ENCODE measurements around the gene LRRC10B. TPM values are rescaled to one million over a fixed set of nuclear protein-coding genes. Genes with fewer than 3 reads are reported as not detected.
"Not testable (repeated sequence)": the region's sequence is repeated elsewhere in the genome, so short reads cannot be mapped to it uniquely, and the experiment has no call there.

LRRC10B gene
- 1 to 10 TPM; 1.1 to 2.8 TPM for total RNA-seq
- polyA plus RNA-seq, result under 1 TPM in 1 of 2 donors, not detected in 1; 0.13 TPM
- long read RNA-seq, donor 1, transcript LRRC10B-201 (1 exons, 2,219 nt), result major isoform, 7 of 7 reads
- long read RNA-seq, donor 1, partial matches to known transcripts, result 0 of 7 reads
- long read RNA-seq, donor 1, other reads (novel, unspliced or antisense), result 0 of 7 reads
- long read RNA-seq, donor 2, result 0 reads

DNA sequence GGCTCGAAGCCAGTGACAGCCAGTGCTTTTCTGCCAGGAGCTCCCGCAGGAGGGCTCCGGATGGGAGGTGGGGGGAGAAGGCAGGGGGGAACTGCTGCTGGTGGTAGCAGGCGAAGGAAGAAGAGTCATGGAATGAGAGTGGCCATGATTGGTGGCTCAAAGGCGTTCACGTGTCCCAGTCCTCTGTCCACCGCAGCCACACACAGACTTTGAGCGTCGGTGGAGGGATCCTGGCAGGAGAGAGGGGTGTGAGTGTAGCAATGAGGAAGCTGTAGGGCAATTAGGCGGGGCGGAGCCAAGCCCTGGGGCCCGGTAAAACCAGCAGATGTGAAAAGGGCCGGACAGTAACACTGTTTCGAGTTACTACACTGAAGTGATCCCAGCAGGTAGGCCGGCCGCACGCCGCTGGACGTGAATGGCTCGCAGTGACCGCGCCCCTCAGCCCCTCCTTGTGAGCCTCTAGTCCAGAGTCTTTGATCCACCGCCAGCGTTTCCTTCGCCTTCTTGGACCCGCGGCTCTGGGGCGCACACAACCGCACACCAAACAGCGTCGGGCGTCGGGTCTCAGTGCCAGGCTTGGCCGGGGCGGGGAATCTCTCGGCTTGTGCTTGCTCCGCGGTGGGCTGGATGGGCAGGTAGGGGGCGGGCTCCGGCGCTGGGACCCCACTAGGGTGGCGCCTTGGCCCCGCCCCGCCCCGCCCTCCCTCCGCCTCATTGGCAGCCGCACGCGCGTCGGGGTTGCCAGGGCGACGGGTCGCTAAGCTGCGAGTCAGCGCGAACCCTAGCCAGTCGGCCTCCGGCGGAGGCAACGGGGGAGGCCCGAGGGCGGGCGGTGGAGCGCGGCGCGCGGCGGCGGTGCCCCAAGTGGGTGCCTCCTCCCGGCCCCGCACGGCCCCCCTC lies at the start of gene LRRC10B:
LRRC10B (plus strand) TSS at position 788 of the 900 bp plus-strand sequence. CDS start 250 bp downstream, outside the sequence.
- no peaks in the 10 kb centered on the region for H3K9me3 ChIP-seq (ENCODE audit: control insufficient read depth, low read length)
- H3K4me1 ChIP-seq (ENCODE audit: control insufficient read depth in 1 of 2, insufficient read depth in 2 of 2, low read length in 2 of 2), result no peaks in the 10 kb centered on the region
- ATAC-seq (ENCODE audit: low FRiP score) (no peak), DNase-seq (peak in 1 of 2 donors; percentile 83)
- no peak within 1 kb of the TSS for H3K27ac ChIP-seq (ENCODE audit: low read depth in 1 of 2, low read length in 2 of 2)
- 2 to 3% methylated on average over 52 to 74 of the region's 74 CpGs for WGBS, 2 donors
- no peak within 1 kb of the TSS for H3K4me3 ChIP-seq (ENCODE audit: low read length in 2 of 2)
- intact Hi-C loops (cut with DNase I), result no loop called here
- H3K36me3 ChIP-seq (ENCODE audit: control insufficient read depth in 1 of 2, insufficient read depth in 2 of 2, low read length in 1 of 2), result no peaks in the 10 kb centered on the region
- no peaks in the 10 kb centered on the region for H3K27me3 ChIP-seq (ENCODE audit: control insufficient read depth in 1 of 2, insufficient read depth in 2 of 2, low read length in 1 of 2)

DNA sequence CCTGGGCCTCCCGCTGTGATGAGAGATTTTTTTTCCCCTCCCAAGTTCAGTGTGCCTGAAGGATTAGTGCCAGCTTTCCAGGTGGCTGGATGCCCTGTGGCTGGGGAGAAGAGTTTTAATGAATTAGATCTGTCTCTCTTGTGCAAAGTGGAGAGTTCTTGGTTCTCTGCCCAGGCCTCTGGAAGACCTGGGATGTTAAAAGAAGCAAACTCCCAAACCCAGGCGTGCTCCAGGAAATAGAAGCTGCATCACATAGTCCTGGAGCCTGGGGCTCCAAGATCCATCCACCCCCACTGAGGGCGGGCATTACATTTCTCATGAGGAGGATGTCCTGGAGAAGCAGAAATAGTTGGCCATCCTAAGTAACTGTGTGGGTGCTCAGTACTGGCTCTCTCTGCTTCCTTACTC lies 48.1 kb upstream of the LRRC10B start:
- no peak overlapping the region for H3K4me3 ChIP-seq (ENCODE audit: low read length in 2 of 2)
- no peaks in the 10 kb centered on the region for H3K9me3 ChIP-seq (ENCODE audit: control insufficient read depth, low read length)
- intact Hi-C loops (cut with DNase I), result no loop called here
- H3K4me1 ChIP-seq (ENCODE audit: control insufficient read depth in 1 of 2, insufficient read depth in 2 of 2, low read length in 2 of 2), result no peaks in the 10 kb centered on the region
- ATAC-seq (ENCODE audit: low FRiP score) (no peak), DNase-seq (no peak)
- 72 to 77% methylated on average over 3 of the region's 3 CpGs for WGBS, 2 donors
- peaks cover 0 to 4% of the 10 kb centered on the region in 2 donors for H3K36me3 ChIP-seq (ENCODE audit: control insufficient read depth in 1 of 2, insufficient read depth in 2 of 2, low read length in 1 of 2)
- no peaks in the 10 kb centered on the region for H3K27me3 ChIP-seq (ENCODE audit: control insufficient read depth in 1 of 2, insufficient read depth in 2 of 2, low read length in 1 of 2)
- no peak overlapping the region for H3K27ac ChIP-seq (ENCODE audit: low read depth in 1 of 2, low read length in 2 of 2)

DNA sequence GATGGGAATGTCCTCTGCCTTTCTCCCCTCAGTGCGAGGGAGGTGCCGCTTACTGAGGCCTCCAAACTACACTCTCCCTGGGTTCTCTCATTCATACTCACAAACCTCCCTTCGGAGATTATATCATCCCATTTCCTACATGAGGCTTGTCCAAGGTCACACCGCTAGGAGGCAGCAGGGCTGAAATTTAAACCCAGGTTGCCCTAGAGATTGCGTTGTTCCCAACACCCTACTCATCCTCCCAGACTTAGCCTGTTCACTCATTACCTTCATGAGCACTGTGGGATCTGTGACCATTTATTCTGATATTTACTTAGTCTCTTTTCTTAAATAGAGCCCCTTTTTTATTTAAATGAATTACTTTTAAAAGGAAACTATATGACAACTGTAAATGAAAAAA lies 47.6 kb upstream of the LRRC10B start:
- no peaks in the 10 kb centered on the region for H3K4me1 ChIP-seq (ENCODE audit: control insufficient read depth in 1 of 2, insufficient read depth in 2 of 2, low read length in 2 of 2)
- 88 to 89% methylated on average over 5 of the region's 5 CpGs for WGBS, 2 donors
- ATAC-seq (ENCODE audit: low FRiP score), result no peak
- H3K27ac ChIP-seq (ENCODE audit: low read depth in 1 of 2, low read length in 2 of 2), result no peak overlapping the region
- no peak overlapping the region for H3K4me3 ChIP-seq (ENCODE audit: low read length in 2 of 2)
- H3K36me3 ChIP-seq (ENCODE audit: control insufficient read depth in 1 of 2, insufficient read depth in 2 of 2, low read length in 1 of 2), result peaks cover 0 to 1% of the 10 kb centered on the region in 2 donors
- DNase-seq, result no peak
- intact Hi-C loops (cut with DNase I), result no loop called here
- no peaks in the 10 kb centered on the region for H3K27me3 ChIP-seq (ENCODE audit: control insufficient read depth in 1 of 2, insufficient read depth in 2 of 2, low read length in 1 of 2)
- no peaks in the 10 kb centered on the region for H3K9me3 ChIP-seq (ENCODE audit: control insufficient read depth, low read length)

DNA sequence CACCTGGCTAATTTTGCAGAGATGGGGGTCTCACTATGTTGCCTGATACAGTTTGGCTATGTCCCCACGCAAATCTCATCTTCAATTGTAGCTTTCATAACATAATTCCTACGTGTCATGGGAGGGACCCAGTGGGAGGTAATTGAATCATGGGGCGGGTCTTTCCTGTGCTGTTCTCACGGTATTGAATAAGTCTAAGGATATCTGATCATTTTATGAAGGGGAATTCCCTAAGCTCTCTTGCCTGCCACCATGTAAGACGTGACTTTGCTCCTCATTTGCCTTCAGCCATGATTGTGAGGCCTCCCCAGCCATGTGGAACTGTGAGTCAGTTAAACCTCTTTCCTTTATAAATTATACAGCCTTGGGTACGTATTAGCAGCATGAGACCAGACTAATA lies 40.9 kb upstream of the LRRC10B start:
- H3K27me3 ChIP-seq (ENCODE audit: control insufficient read depth in 1 of 2, insufficient read depth in 2 of 2, low read length in 1 of 2); ATAC-seq (ENCODE audit: low FRiP score); H3K4me1 ChIP-seq (ENCODE audit: control insufficient read depth in 1 of 2, insufficient read depth in 2 of 2, low read length in 2 of 2); H3K4me3 ChIP-seq (ENCODE audit: low read length in 2 of 2); H3K9me3 ChIP-seq (ENCODE audit: control insufficient read depth, low read length); DNase-seq; H3K36me3 ChIP-seq (ENCODE audit: control insufficient read depth in 1 of 2, insufficient read depth in 2 of 2, low read length in 1 of 2); intact Hi-C loops (cut with DNase I); H3K27ac ChIP-seq (ENCODE audit: low read depth in 1 of 2, low read length in 2 of 2): not testable (repeated sequence)
- WGBS, 2 donors, result 89 to 92% methylated on average over 6 of the region's 6 CpGs

DNA sequence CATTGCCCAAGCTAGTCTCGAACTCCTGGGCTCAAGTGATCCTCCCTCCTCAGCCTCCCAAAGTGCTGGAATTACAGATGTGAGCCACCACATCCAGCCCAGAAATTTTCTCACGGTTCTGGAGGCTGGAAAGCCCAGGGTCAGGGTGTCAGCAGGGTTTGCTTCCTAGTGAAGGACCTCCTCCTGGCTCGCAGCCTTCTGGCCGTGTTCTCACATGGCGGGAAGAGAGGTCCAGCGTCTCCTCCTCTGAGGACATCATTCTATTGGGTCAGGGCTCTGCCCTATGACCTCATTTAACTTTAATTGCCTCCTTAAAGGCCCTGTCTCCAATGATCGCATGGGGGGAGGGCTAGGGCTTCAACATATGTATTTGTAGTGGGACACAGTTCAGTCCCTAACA lies 40.5 kb upstream of the LRRC10B start:
- H3K27ac ChIP-seq (ENCODE audit: low read depth in 1 of 2, low read length in 2 of 2), result no peak overlapping the region
- ATAC-seq (ENCODE audit: low FRiP score) (no peak), DNase-seq (no peak)
- H3K36me3 ChIP-seq (ENCODE audit: control insufficient read depth in 1 of 2, insufficient read depth in 2 of 2, low read length in 1 of 2), result peaks cover 0 to 4% of the 10 kb centered on the region in 2 donors
- H3K4me3 ChIP-seq (ENCODE audit: low read length in 2 of 2), result no peak overlapping the region
- H3K27me3 ChIP-seq (ENCODE audit: control insufficient read depth in 1 of 2, insufficient read depth in 2 of 2, low read length in 1 of 2), result no peaks in the 10 kb centered on the region
- 75 to 77% methylated on average over 7 of the region's 7 CpGs for WGBS, 2 donors
- no peaks in the 10 kb centered on the region for H3K9me3 ChIP-seq (ENCODE audit: control insufficient read depth, low read length)
- intact Hi-C loops (cut with DNase I), result no loop called here
- H3K4me1 ChIP-seq (ENCODE audit: control insufficient read depth in 1 of 2, insufficient read depth in 2 of 2, low read length in 2 of 2), result no peaks in the 10 kb centered on the region

DNA sequence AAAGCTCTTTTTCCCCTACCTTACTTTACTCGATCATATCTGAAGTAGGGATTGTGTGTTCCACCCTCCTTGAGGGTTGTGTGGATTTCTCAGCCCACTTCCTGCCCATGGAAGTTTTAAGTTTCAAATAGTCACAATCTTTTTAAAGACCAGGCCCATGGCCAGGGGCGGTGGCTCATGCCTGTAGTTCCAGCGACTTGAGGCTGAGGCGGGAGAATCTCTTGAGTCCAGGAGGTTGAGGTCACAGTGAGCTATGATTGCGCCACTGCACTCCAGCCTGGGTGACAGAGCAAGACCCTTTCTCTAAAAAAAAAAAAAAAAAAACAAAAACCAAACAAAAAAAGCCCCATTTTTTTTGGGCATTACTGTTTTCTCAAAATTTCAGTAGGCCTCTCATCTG lies 36.3 kb upstream of the LRRC10B start:
- Histone ChIP-seq H3K4me1 (ENCODE audit: control insufficient read depth in 1 of 2, insufficient read depth in 2 of 2, low read length in 2 of 2) (no peaks in the 10 kb centered on the region), H3K36me3 (ENCODE audit: control insufficient read depth in 1 of 2, insufficient read depth in 2 of 2, low read length in 1 of 2) (peaks cover 0 to 4% of the 10 kb centered on the region in 2 donors), H3K27me3 (ENCODE audit: control insufficient read depth in 1 of 2, insufficient read depth in 2 of 2, low read length in 1 of 2) (no peaks in the 10 kb centered on the region), H3K4me3 (ENCODE audit: low read length in 2 of 2) (no peak overlapping the region), H3K9me3 (ENCODE audit: control insufficient read depth, low read length) (no peaks in the 10 kb centered on the region), H3K27ac (ENCODE audit: low read depth in 1 of 2, low read length in 2 of 2) (peak overlapping the region in 1 of 2 donors; percentile 79)
- DNase-seq, result peak; percentile 90 to 92
- intact Hi-C loops (cut with DNase I), result no loop called here
- 8 to 10% methylated on average over 5 of the region's 5 CpGs for WGBS, 2 donors
- ATAC-seq (ENCODE audit: low FRiP score), result peak; percentile 84

DNA sequence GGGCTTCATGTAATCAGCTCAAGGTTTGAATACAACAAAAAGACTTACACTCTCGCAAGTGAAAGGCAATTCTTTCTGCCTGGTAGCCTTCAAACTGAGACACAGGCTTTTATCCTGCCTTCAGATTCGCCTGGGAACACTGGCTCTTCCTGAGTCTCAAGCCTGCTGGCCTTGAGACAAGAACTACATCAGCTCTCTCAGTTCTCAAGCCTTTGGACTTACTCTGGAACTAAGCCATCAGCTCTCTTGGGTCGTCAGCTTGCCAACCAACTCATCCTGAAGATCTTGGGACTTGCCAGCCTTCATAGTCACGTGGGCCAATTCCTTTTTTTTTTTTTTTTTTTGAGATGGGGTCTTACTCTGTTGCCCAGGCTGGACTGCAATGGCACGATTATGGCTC lies 35.7 kb upstream of the LRRC10B start:
- 25% methylated on average over 5 of the region's 5 CpGs for WGBS, 2 donors
- ATAC-seq (ENCODE audit: low FRiP score) (peak; percentile 71), DNase-seq (peak in 1 of 2 donors; percentile 73)
- peak overlapping the region in 1 of 2 donors; percentile 52 for H3K27ac ChIP-seq (ENCODE audit: low read depth in 1 of 2, low read length in 2 of 2)
- no peaks in the 10 kb centered on the region for H3K4me1 ChIP-seq (ENCODE audit: control insufficient read depth in 1 of 2, insufficient read depth in 2 of 2, low read length in 2 of 2)
- intact Hi-C loops (cut with DNase I), result no loop called here
- H3K9me3 ChIP-seq (ENCODE audit: control insufficient read depth, low read length), result no peaks in the 10 kb centered on the region
- peaks cover 0 to 4% of the 10 kb centered on the region in 2 donors for H3K36me3 ChIP-seq (ENCODE audit: control insufficient read depth in 1 of 2, insufficient read depth in 2 of 2, low read length in 1 of 2)
- no peak overlapping the region for H3K4me3 ChIP-seq (ENCODE audit: low read length in 2 of 2)
- no peaks in the 10 kb centered on the region for H3K27me3 ChIP-seq (ENCODE audit: control insufficient read depth in 1 of 2, insufficient read depth in 2 of 2, low read length in 1 of 2)

DNA sequence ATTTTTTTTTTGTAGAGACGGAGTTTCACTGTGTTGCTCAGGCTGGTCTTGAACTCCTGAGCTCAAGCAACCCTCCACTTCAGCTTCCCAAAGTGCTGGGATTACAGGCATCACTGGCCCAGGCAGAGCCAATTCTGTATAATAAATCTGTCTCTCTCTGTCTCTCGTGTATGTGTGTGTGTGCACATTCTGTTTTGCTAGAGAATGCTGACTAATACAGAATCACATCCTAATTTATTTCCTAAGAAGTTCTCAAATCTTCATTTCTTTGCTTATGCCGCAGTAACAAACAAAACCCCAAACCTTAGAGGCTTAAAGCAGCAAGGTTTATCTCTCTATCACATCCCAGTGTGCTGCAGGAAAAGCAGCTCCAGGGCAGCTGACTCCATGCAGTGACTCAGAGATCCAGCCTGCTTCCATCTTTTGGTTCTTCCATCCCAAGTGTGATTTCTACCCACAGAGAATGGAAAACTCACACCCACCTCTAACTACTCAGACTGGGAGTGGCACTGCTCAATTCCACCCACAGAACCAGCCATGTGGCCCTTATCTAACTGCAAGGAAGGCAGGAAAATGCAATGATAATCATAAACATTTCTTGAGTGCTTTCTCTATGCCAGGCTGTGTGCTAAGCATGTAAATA lies 35.1 kb upstream of the LRRC10B start:
- no peak for DNase-seq

More for the DNA sequence above, 35.1 kb upstream of the LRRC10B start:
- peaks cover 0 to 2% of the 10 kb centered on the region in 2 donors for H3K36me3 ChIP-seq (ENCODE audit: control insufficient read depth in 1 of 2, insufficient read depth in 2 of 2, low read length in 1 of 2)
- intact Hi-C loops (cut with DNase I), result no loop called here
- no peaks in the 10 kb centered on the region for H3K4me1 ChIP-seq (ENCODE audit: control insufficient read depth in 1 of 2, insufficient read depth in 2 of 2, low read length in 2 of 2)
- no peaks in the 10 kb centered on the region for H3K27me3 ChIP-seq (ENCODE audit: control insufficient read depth in 1 of 2, insufficient read depth in 2 of 2, low read length in 1 of 2)
- peak; percentile 45 for ATAC-seq (ENCODE audit: low FRiP score)
- WGBS, 2 donors, result 80 to 83% methylated on average over 3 of the region's 3 CpGs
- H3K9me3 ChIP-seq (ENCODE audit: control insufficient read depth, low read length), result no peaks in the 10 kb centered on the region
- no peak overlapping the region for H3K4me3 ChIP-seq (ENCODE audit: low read length in 2 of 2)
- H3K27ac ChIP-seq (ENCODE audit: low read depth in 1 of 2, low read length in 2 of 2), result no peak overlapping the region
